ENCODE measurements around the gene TMEM79.

DNA sequence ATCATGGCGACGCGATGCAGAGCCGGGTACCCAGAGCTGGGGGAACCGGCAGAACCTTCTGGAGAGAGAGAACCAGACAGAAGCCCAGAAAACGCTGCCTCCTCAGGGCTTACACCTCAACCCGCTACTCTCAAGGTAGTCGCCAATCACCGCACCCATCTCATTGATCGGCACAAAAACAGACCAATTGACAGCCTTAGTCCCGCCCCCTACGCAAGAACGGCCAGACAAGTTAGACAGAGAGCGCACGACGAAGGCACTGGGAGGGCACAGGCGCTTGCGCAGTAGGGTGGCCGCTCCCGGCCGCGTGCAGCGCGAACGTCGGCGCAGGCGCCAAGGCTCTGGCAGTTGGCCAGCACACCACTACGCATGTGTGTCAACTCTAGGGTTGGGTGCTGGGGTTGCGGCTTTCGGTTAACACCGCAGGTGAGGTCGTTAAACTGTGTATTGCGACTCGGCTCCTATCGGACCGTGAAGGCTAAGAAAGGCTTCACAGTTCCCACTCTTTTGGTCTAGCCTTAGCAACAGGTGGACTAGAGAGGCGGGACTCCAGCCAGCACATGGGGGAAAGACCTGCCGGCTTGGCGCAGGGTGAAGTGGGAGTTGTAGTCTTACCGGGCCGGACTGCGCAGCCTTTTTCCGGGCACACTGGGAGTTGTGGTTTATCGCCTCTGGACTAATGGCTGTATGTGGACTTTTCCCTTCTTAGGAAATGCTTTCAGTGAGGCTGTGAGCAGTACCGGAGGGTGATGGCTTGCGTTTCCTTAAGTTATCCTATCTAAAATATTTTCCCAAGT, 54.3 kb downstream of the TMEM79 start, which contains the start of the genes CCT3 and TSACC:
- TF ChIP-seq, protein P1, sequence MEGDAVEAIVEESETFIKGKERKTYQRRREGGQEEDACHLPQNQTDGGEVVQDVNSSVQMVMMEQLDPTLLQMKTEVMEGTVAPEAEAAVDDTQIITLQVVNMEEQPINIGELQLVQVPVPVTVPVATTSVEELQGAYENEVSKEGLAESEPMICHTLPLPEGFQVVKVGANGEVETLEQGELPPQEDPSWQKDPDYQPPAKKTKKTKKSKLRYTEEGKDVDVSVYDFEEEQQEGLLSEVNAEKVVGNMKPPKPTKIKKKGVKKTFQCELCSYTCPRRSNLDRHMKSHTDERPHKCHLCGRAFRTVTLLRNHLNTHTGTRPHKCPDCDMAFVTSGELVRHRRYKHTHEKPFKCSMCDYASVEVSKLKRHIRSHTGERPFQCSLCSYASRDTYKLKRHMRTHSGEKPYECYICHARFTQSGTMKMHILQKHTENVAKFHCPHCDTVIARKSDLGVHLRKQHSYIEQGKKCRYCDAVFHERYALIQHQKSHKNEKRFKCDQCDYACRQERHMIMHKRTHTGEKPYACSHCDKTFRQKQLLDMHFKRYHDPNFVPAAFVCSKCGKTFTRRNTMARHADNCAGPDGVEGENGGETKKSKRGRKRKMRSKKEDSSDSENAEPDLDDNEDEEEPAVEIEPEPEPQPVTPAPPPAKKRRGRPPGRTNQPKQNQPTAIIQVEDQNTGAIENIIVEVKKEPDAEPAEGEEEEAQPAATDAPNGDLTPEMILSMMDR (conservative IDR thresholded peaks at IDR 0.05; ENCODE audit: low read depth, low read length): no peak
- TF ChIP-seq EZH2 (IDR thresholded peaks at IDR 0.05; ENCODE audit: borderline replicate concordance, low read depth, low read length, poor library complexity, severe bottlenecking): no peak

Measured in A673 (cell line).